Measurements from ENCODE around the gene TMA7. TPM values are rescaled to one million over a fixed set of nuclear protein-coding genes. Genes with fewer than 3 reads are reported as not detected.

The TMA7 gene
- total and polyA plus RNA-seq, 2 of the 13 experiments (the other 11 are each of a cell fraction or from before 2014, with no cell fraction given): 100 to 486 TPM

DNA sequence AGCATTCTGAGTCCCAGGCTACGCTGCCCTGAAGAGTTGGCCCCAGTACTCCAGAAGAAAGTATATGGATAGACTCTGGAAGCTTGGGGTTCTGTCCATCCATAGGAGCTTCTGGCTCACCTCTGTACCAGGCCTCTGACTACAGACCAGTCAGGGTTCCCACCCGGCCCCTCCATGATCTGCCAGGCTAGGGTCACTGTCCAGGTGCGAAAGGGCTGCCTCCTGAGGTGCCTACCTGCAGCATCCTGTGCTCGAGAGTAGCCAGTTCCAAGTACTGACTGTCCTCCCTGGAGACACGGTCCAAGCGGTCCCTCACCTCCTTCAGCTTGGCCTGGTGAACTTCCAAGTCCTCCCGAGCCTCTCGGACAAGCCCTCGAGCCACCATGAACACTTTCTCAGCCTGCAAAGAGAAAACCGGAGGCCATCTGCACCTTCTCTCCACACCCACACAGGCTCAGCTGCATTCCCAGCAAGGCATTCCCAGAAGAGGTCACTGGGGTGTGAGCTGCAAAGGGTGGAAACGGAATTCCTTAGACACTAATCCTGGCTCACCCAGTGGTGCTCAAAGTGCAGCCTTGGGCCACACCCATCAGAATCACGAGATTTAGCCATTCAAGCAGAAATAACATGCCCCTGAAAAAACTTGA, 6.5 kb upstream of the TMA7 start:
- BruUV-seq (replicated peaks): TSS peak; percentile 40
- TF ChIP-seq SAP130 (CRISPR knock-in tag; IDR thresholded peaks at IDR 0.05; ENCODE audit: low read depth): peak; percentile 48
- TF ChIP-seq, protein P1, sequence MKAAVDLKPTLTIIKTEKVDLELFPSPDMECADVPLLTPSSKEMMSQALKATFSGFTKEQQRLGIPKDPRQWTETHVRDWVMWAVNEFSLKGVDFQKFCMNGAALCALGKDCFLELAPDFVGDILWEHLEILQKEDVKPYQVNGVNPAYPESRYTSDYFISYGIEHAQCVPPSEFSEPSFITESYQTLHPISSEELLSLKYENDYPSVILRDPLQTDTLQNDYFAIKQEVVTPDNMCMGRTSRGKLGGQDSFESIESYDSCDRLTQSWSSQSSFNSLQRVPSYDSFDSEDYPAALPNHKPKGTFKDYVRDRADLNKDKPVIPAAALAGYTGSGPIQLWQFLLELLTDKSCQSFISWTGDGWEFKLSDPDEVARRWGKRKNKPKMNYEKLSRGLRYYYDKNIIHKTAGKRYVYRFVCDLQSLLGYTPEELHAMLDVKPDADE (CRISPR knock-in tag; IDR thresholded peaks at IDR 0.05): no peak
- TF ChIP-seq TBX2 (CRISPR knock-in tag; IDR thresholded peaks at IDR 0.05; ENCODE audit: borderline replicate concordance): 0 out of 2 replicates have a peak, but pooled peaks have one; percentile 30
- TF ChIP-seq NCOA1 (CRISPR knock-in tag; IDR thresholded peaks at IDR 0.05): 0 out of 2 replicates have a peak, but pooled peaks have one; percentile 28
- TF ChIP-seq RARA (CRISPR knock-in tag; IDR thresholded peaks at IDR 0.05): 0 out of 2 replicates have a peak, but pooled peaks have one; percentile 44
- no peak for TF ChIP-seq ZNF414 (CRISPR knock-in tag; IDR thresholded peaks at IDR 0.05)
- TF ChIP-seq SOX13 (IDR thresholded peaks at IDR 0.05): no peak
- TF ChIP-seq SOX13 (CRISPR knock-in tag; conservative IDR thresholded peaks at IDR 0.05 in 1 of 2, IDR thresholded peaks at IDR 0.05 in 1 of 2): peak in 1 of 2 experiments; percentile 53; a peak in 2 of 4 replicates
- TF ChIP-seq, protein P2, sequence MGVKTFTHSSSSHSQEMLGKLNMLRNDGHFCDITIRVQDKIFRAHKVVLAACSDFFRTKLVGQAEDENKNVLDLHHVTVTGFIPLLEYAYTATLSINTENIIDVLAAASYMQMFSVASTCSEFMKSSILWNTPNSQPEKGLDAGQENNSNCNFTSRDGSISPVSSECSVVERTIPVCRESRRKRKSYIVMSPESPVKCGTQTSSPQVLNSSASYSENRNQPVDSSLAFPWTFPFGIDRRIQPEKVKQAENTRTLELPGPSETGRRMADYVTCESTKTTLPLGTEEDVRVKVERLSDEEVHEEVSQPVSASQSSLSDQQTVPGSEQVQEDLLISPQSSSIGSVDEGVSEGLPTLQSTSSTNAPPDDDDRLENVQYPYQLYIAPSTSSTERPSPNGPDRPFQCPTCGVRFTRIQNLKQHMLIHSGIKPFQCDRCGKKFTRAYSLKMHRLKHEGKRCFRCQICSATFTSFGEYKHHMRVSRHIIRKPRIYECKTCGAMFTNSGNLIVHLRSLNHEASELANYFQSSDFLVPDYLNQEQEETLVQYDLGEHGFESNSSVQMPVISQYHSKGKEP (CRISPR knock-in tag; IDR thresholded peaks at IDR 0.05): no peak
- TF ChIP-seq, protein P3, sequence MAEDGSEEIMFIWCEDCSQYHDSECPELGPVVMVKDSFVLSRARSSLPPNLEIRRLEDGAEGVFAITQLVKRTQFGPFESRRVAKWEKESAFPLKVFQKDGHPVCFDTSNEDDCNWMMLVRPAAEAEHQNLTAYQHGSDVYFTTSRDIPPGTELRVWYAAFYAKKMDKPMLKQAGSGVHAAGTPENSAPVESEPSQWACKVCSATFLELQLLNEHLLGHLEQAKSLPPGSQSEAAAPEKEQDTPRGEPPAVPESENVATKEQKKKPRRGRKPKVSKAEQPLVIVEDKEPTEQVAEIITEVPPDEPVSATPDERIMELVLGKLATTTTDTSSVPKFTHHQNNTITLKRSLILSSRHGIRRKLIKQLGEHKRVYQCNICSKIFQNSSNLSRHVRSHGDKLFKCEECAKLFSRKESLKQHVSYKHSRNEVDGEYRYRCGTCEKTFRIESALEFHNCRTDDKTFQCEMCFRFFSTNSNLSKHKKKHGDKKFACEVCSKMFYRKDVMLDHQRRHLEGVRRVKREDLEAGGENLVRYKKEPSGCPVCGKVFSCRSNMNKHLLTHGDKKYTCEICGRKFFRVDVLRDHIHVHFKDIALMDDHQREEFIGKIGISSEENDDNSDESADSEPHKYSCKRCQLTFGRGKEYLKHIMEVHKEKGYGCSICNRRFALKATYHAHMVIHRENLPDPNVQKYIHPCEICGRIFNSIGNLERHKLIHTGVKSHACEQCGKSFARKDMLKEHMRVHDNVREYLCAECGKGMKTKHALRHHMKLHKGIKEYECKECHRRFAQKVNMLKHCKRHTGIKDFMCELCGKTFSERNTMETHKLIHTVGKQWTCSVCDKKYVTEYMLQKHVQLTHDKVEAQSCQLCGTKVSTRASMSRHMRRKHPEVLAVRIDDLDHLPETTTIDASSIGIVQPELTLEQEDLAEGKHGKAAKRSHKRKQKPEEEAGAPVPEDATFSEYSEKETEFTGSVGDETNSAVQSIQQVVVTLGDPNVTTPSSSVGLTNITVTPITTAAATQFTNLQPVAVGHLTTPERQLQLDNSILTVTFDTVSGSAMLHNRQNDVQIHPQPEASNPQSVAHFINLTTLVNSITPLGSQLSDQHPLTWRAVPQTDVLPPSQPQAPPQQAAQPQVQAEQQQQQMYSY (CRISPR knock-in tag; IDR thresholded peaks at IDR 0.05): peak; percentile 88
- TF ChIP-seq, protein P4, sequence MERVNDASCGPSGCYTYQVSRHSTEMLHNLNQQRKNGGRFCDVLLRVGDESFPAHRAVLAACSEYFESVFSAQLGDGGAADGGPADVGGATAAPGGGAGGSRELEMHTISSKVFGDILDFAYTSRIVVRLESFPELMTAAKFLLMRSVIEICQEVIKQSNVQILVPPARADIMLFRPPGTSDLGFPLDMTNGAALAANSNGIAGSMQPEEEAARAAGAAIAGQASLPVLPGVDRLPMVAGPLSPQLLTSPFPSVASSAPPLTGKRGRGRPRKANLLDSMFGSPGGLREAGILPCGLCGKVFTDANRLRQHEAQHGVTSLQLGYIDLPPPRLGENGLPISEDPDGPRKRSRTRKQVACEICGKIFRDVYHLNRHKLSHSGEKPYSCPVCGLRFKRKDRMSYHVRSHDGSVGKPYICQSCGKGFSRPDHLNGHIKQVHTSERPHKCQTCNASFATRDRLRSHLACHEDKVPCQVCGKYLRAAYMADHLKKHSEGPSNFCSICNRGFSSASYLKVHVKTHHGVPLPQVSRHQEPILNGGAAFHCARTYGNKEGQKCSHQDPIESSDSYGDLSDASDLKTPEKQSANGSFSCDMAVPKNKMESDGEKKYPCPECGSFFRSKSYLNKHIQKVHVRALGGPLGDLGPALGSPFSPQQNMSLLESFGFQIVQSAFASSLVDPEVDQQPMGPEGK (CRISPR knock-in tag; IDR thresholded peaks at IDR 0.05): peak; percentile 58
- TF ChIP-seq ZNF841 (CRISPR knock-in tag; IDR thresholded peaks at IDR 0.05; ENCODE audit: borderline replicate concordance): no peak

More for the DNA sequence above, 6.5 kb upstream of the TMA7 start:
- ATAC-seq (peak; percentile 11), DNase-seq (ENCODE audit: low spot score) (peak; percentile 79), FAIRE-seq (peak; percentile 80)
- Histone ChIP-seq H4K20me1 (ENCODE audit: insufficient read depth, low read length) (no peaks in the 10 kb centered on the region), H3K36me3 (replicated peaks in 1 of 2; ENCODE audit: control insufficient read depth in 1 of 2, insufficient read depth in 2 of 2, low read length in 2 of 2) (peaks cover 1 to 4% of the 10 kb centered on the region in 2 experiments; a peak in 3 of 5 replicates), H3K79me2 (ENCODE audit: insufficient read depth, low read length) (peaks cover 7% of the 10 kb centered on the region), H3K27ac (ENCODE audit: extremely low read length, insufficient read depth, low read length) (peak overlapping the region; percentile 99), H3K9me3 (ENCODE audit: low read length) (no peaks in the 10 kb centered on the region), H2AFZ (ENCODE audit: low read length) (no peak overlapping the region), H3K4me3 (replicated peaks in 1 of 3; ENCODE audit: insufficient read depth in 1 of 3, low read depth in 2 of 3, low read length in 3 of 3) (peak overlapping the region in 2 of 3 experiments; percentile 0 to 26; a peak in 2 of 6 replicates), H3K4me2 (ENCODE audit: low read depth, low read length) (peak overlapping the region; percentile 49), H3K4me1 (ENCODE audit: insufficient read depth, low read length) (peaks cover 70% of the 10 kb centered on the region), H3K27me3 (ENCODE audit: control insufficient read depth in 1 of 2, insufficient read depth in 2 of 2, low read length in 2 of 2) (no peaks in the 10 kb centered on the region), H3K9ac (ENCODE audit: insufficient read depth, low read depth, low read length) (peak overlapping the region; percentile 45)
- in situ Hi-C loops (cut with HindIII; ENCODE audit: extremely low pct_ligation_motif_present, low pct_unique_long_range_greater_than_20kb): no loop called here
- WGBS (ENCODE audit: low lambda C conversion rate): 44% methylated on average over 11 of the region's 12 CpGs
- intact Hi-C loops (cut with micrococcal nuclease; ENCODE audit: unreplicated experiment): no loop called here
- CTCF ChIA-PET (ENCODE audit: low intra/inter-chr PET ratio, low total read pairs): interaction anchor here (1.2 to 5.7 kb wide), 5 partner anchors 17 to 201 kb away, joined by 3 to 117 read pairs (median 28); no protein-coding TSS in a partner anchor
- POLR2A ChIA-PET: interaction anchor here (1.2 to 9.0 kb wide), 7 partner anchors 10 to 40 kb away, joined by 3 to 130 read pairs (median 17); partner anchors contain the start of gene ATRIP
